Measurements from ENCODE around the gene FAM187B. TPM values are rescaled to one million over a fixed set of nuclear protein-coding genes. Genes with fewer than 3 reads are reported as not detected.

FAM187B gene
- total and polyA plus RNA-seq, 7 donors = not detected

- no peak for TF ChIP-seq POLR2A (IDR thresholded peaks at IDR 0.05)
- no peak for TF ChIP-seq CTCF (IDR thresholded peaks at IDR 0.05)
- no peak for TF ChIP-seq POLR2AphosphoS5 (IDR thresholded peaks at IDR 0.05)
- no peaks in the 10 kb centered on the region for H3K4me1 ChIP-seq
- no peak overlapping the region for H3K4me3 ChIP-seq
- H3K27me3 ChIP-seq = peaks cover 3 to 14% (median 4%) of the 10 kb centered on the region in 3 donors
- WGBS, 2 donors = 78 to 85% methylated on average over 9 of the region's 9 CpGs
- H3K27ac ChIP-seq = no peak overlapping the region
- intact Hi-C loops (cut with DNase I) = no loop called here
- H3K9me3 ChIP-seq = no peaks in the 10 kb centered on the region
- no peak for DNase-seq
- no peaks in the 10 kb centered on the region for H3K36me3 ChIP-seq
These were observed 34.2 kb downstream of the FAM187B start for GRCh38 chr19:35194012-35194984.

- Histone ChIP-seq H3K4me3 (no peak overlapping the region), H3K27ac (no peak overlapping the region), H3K9me3 (peaks cover 0 to 5% (median 0%) of the 10 kb centered on the region in 4 donors), H3K4me1 (no peaks in the 10 kb centered on the region), H3K36me3 (no peaks in the 10 kb centered on the region), H3K27me3 (no peaks in the 10 kb centered on the region)
- 82 to 92% methylated on average over 2 of the region's 2 CpGs for WGBS, 2 donors
- DNase-seq = no peak
- intact Hi-C loops (cut with DNase I) = no loop called here
- no peak for TF ChIP-seq POLR2AphosphoS5 (IDR thresholded peaks at IDR 0.05)
- TF ChIP-seq POLR2A (IDR thresholded peaks at IDR 0.05) = no peak
- TF ChIP-seq CTCF (IDR thresholded peaks at IDR 0.05) = no peak
- TF ChIP-seq EP300 (IDR thresholded peaks at IDR 0.05) = no peak
These were observed 43.7 kb downstream of the FAM187B start for GRCh38 chr19:35184884-35185283.

- no peaks in the 10 kb centered on the region for H3K4me1 ChIP-seq
- DNase-seq = no peak
- H3K4me3 ChIP-seq = no peak overlapping the region
- no peak overlapping the region for H3K27ac ChIP-seq
- no peaks in the 10 kb centered on the region for H3K27me3 ChIP-seq
- H3K9me3 ChIP-seq = peaks cover 0 to 5% (median 0%) of the 10 kb centered on the region in 4 donors
- intact Hi-C loops (cut with DNase I) = no loop called here
- no peaks in the 10 kb centered on the region for H3K36me3 ChIP-seq
- WGBS, 2 donors = 85 to 91% methylated on average over 1 of the region's 1 CpG
- no peak for TF ChIP-seq CTCF (IDR thresholded peaks at IDR 0.05)
- no peak for TF ChIP-seq POLR2AphosphoS5 (IDR thresholded peaks at IDR 0.05)
- no peak for TF ChIP-seq POLR2A (IDR thresholded peaks at IDR 0.05)
- TF ChIP-seq EP300 (IDR thresholded peaks at IDR 0.05) = no peak
These were observed 44.3 kb downstream of the FAM187B start for GRCh38 chr19:35184267-35184666.

GRCh38 chr19:35181387-35181786 lies 47.2 kb downstream of the FAM187B start:
- H3K4me3 ChIP-seq = no peak overlapping the region
- TF ChIP-seq POLR2A (IDR thresholded peaks at IDR 0.05) (no peak), CTCF (IDR thresholded peaks at IDR 0.05) (no peak), POLR2AphosphoS5 (IDR thresholded peaks at IDR 0.05) (no peak), EP300 (IDR thresholded peaks at IDR 0.05) (no peak)
- H3K9me3 ChIP-seq = peaks cover 0 to 5% (median 0%) of the 10 kb centered on the region in 4 donors
- H3K4me1 ChIP-seq = no peaks in the 10 kb centered on the region
- no peak overlapping the region for H3K27ac ChIP-seq
- no peaks in the 10 kb centered on the region for H3K27me3 ChIP-seq
- 93 to 94% methylated on average over 1 of the region's 1 CpG for WGBS, 2 donors
- no peak for DNase-seq
- intact Hi-C loops (cut with DNase I) = no loop called here
- H3K36me3 ChIP-seq = no peaks in the 10 kb centered on the region

All from sigmoid colon (tissue), 7 donors.